SK-N-SH (cell line): Measurements from ENCODE around the gene SUPT20H. TPM values are rescaled to one million over a fixed set of nuclear protein-coding genes. Genes with fewer than 3 reads are reported as not detected.

Experiments used
- CTCF ChIA-PET: fragments of 300-600, 350-600 bp; formaldehyde crosslinking; extraction: SDS; loops from one replicate; lab custom pipeline; 2021; lab: Yijun Ruan, JAX
- POLR2A ChIA-PET: fragments of 350-600 bp; sonication (Branson Sonifier 250); formaldehyde crosslinking; extraction: SDS; loops from one replicate; lab custom pipeline; 2020; ENCODE audit warnings: antibody characterized with exemption, inconsistent platforms; lab: Yijun Ruan, JAX
- DNase-seq: peaks from one replicate; pipeline ENCODE4 v3.0.0; 2012
- H2AFZ ChIP-seq: fragments of 200-600 bp; sonication (generic); 2 replicates; pipeline ENCODE4 v1.8.1; 2016; ENCODE audit warnings: antibody characterized with exemption, mild to moderate bottlenecking, low read depth
- H3F3A ChIP-seq: fragments of 200-600 bp; sonication (generic); replicated peaks from 2 replicates; pipeline ENCODE3; 2016; ENCODE audit warnings: antibody characterized with exemption, mild to moderate bottlenecking; ENCODE audit not compliant: insufficient read depth
- H3K27ac ChIP-seq, 2 experiments: fragments of 200-500 bp in 1 of 2; fragments of 200-600 bp in 1 of 2; sonication (Bioruptor generic) in 1 of 2; sonication (generic), shearing (Covaris generic) in 1 of 2; 2 replicates each; pipeline versions ENCODE4 v1.5.1 to v1.6.1; 2014 to 2016; ENCODE audit warnings: low read depth in 2 of 2, inconsistent platforms in 1 of 2, low read length in 1 of 2, mild to moderate bottlenecking in 1 of 2, mixed read lengths in 1 of 2
- H3K27me3 ChIP-seq: fragments of 200-600 bp; sonication (generic), shearing (Covaris generic); 2 replicates; pipeline ENCODE4 v1.6.1; 2016; ENCODE audit warnings: mixed run types; ENCODE audit not compliant: insufficient read depth
- H3K36me3 ChIP-seq, 2 experiments: fragments of 200-500 bp in 1 of 2; fragments of 200-600 bp in 1 of 2; sonication (Bioruptor generic) in 1 of 2; sonication (generic) in 1 of 2; replicated peaks in 1 of 2; 2 replicates each; pipeline versions ENCODE3 to v1.5.1; 2014 to 2016; ENCODE audit warnings: low read length in 1 of 2, mild to moderate bottlenecking in 1 of 2; ENCODE audit not compliant: insufficient read depth in 2 of 2, control insufficient read depth in 1 of 2
- H3K4me1 ChIP-seq, 2 experiments: fragments of 200-500 bp in 1 of 2; fragments of 200-600 bp in 1 of 2; sonication (Bioruptor generic) in 1 of 2; sonication (generic), shearing (Covaris generic) in 1 of 2; 2 replicates each; pipeline versions ENCODE4 v1.5.1 to v1.6.1; 2014 to 2016; ENCODE audit warnings: low read depth in 1 of 2, low read length in 1 of 2, mixed run types in 1 of 2; ENCODE audit not compliant: insufficient read depth in 2 of 2, control insufficient read depth in 1 of 2
- H3K4me2 ChIP-seq: fragments of 200-600 bp; sonication (generic), shearing (Covaris generic); 2 replicates; pipeline ENCODE4 v1.6.1; 2017; ENCODE audit warnings: mixed run types
- H3K4me3 ChIP-seq, 2 experiments: fragments of 200-500 bp in 1 of 2; fragments of 200-600 bp in 1 of 2; sonication (Bioruptor generic) in 1 of 2; sonication (generic), shearing (Covaris generic) in 1 of 2; 2 replicates each; pipeline versions ENCODE4 v1.5.1 to v1.8.1; 2014 to 2016; ENCODE audit warnings: low read depth in 2 of 2, inconsistent platforms in 1 of 2, low read length in 1 of 2, mild to moderate bottlenecking in 1 of 2, mixed read lengths in 1 of 2, moderate library complexity in 1 of 2
- H3K79me2 ChIP-seq: fragments of 200-600 bp; sonication (generic); 2 replicates; pipeline ENCODE4 v1.8.1; 2017; ENCODE audit warnings: mild to moderate bottlenecking; ENCODE audit not compliant: insufficient read depth
- H3K9ac ChIP-seq: fragments of 200-600 bp; sonication (generic); 2 replicates; pipeline ENCODE4 v1.6.1; 2017; ENCODE audit warnings: mixed run types
- H3K9me2 ChIP-seq: fragments of 200-600 bp; sonication (generic); 2 replicates; pipeline ENCODE4 v1.6.1; 2017; ENCODE audit warnings: mixed run types
- H3K9me3 ChIP-seq: fragments of 200-600 bp; sonication (generic); 2 replicates; pipeline ENCODE4 v1.6.1; 2017; ENCODE audit warnings: mixed run types, mild to moderate bottlenecking, moderate library complexity
- H4K20me1 ChIP-seq: fragments of 200-600 bp; sonication (generic); 2 replicates; pipeline ENCODE4 v1.6.1; 2017; ENCODE audit warnings: mild to moderate bottlenecking, mixed run types; ENCODE audit not compliant: insufficient read depth
- CHD2 ChIP-seq: fragments of 150-350 bp; IDR thresholded peaks from 2 replicates; pipeline ENCODE4 v1.6.1; 2018; ENCODE audit warnings: low read length; ENCODE audit not compliant: partially characterized antibody
- EP300 ChIP-seq, 2 experiments: IDR thresholded peaks; 2 replicates each; pipeline versions ENCODE4 v1.4.0 to v1.6.1; 2012; ENCODE audit warnings: borderline replicate concordance in 1 of 2, low read depth in 1 of 2, low read length in 1 of 2
- EZH2phosphoT487 ChIP-seq: fragments of 200-600 bp; sonication (generic); IDR thresholded peaks from 2 replicates; pipeline ENCODE4 v1.6.1; 2017; ENCODE audit warnings: low read depth, mixed run types, mild to moderate bottlenecking, antibody characterized with exemption, moderate library complexity, borderline replicate concordance
- FOSL2 ChIP-seq: IDR thresholded peaks from 2 replicates; pipeline ENCODE4 v1.4.0; 2012; ENCODE audit warnings: low read depth, mild to moderate bottlenecking, moderate library complexity, borderline replicate concordance
- FOXJ3 ChIP-seq: sonication (generic); formaldehyde crosslinking; IDR thresholded peaks from 2 replicates; pipeline ENCODE4 v1.5.1; 2020; ENCODE audit warnings: mild to moderate bottlenecking, missing genetic modification reagents
- FOXM1 ChIP-seq: IDR thresholded peaks from 2 replicates; pipeline ENCODE4 v1.4.0; 2012; ENCODE audit warnings: low read depth, mild to moderate bottlenecking
- GABPA ChIP-seq: IDR thresholded peaks from 2 replicates; pipeline ENCODE4 v1.4.0; 2012; ENCODE audit warnings: low read depth, mild to moderate bottlenecking
- GATA2 ChIP-seq: sonication (generic); formaldehyde crosslinking; IDR thresholded peaks from 2 replicates; pipeline ENCODE4 v1.5.0; 2020; ENCODE audit warnings: mild to moderate bottlenecking, missing genetic modification reagents
- MAX ChIP-seq: IDR thresholded peaks from 2 replicates; pipeline ENCODE4 v1.4.0; 2012; ENCODE audit warnings: low read depth
- MEF2A ChIP-seq: IDR thresholded peaks from 2 replicates; pipeline ENCODE4 v1.4.0; 2012; ENCODE audit warnings: low read depth, borderline replicate concordance
- MXI1 ChIP-seq: IDR thresholded peaks from 2 replicates; pipeline ENCODE4 v1.6.1; 2012; ENCODE audit warnings: mild to moderate bottlenecking, low read depth, low read length, improper control_type of control experiment
- NFIC ChIP-seq: IDR thresholded peaks from 2 replicates; pipeline ENCODE4 v1.4.0; 2012; ENCODE audit warnings: borderline replicate concordance
- POLR2AphosphoS5 ChIP-seq: IDR thresholded peaks from 2 replicates; pipeline ENCODE4 v1.6.1; 2012; ENCODE audit warnings: low read depth, low read length
- RAD21 ChIP-seq: IDR thresholded peaks from 2 replicates; pipeline ENCODE4 v1.6.1; 2012; ENCODE audit warnings: mild to moderate bottlenecking, low read length
- RCOR1 ChIP-seq: fragments of 150-350 bp; IDR thresholded peaks from 2 replicates; pipeline ENCODE4 v1.6.1; 2017; ENCODE audit warnings: antibody characterized with exemption, low read length
- RXRA ChIP-seq: IDR thresholded peaks from 2 replicates; pipeline ENCODE4 v1.4.0; 2012; ENCODE audit warnings: low read depth, mild to moderate bottlenecking, borderline replicate concordance
- SIN3A ChIP-seq: IDR thresholded peaks from 2 replicates; pipeline ENCODE4 v1.6.1; 2012; ENCODE audit warnings: low read depth, mild to moderate bottlenecking, low read length, moderate library complexity, borderline replicate concordance
- SMC3 ChIP-seq: IDR thresholded peaks from 2 replicates; pipeline ENCODE4 v1.6.1; 2012; ENCODE audit warnings: low read depth, low read length, improper control_type of control experiment
- TEAD4 ChIP-seq: IDR thresholded peaks from 2 replicates; pipeline ENCODE4 v1.4.0; 2012; ENCODE audit warnings: mild to moderate bottlenecking, borderline replicate concordance; ENCODE audit not compliant: insufficient read depth
- YY1 ChIP-seq: IDR thresholded peaks from 2 replicates; pipeline ENCODE4 v1.4.0; 2012; ENCODE audit warnings: low read depth, mild to moderate bottlenecking
- WGBS: methylation state at CpG from one replicate; pipeline ENCODE4 v1.1.6; 2017; ENCODE audit warnings: low lambda C conversion rate; 5-methylcytosine and 5-hydroxymethylcytosine counted together
- polyA plus RNA-seq, 3 experiments: library from polyadenylated mRNA; depleted of rRNA; stranded (reverse); fragments of >200 nt; gene quantifications; 2 replicates each; pipeline ENCODE4 v1.2.3, GENCODE V29; 2012
- TF ChIP-seq, protein P1 (sequence below): fragments of 200-600 bp; sonication (generic); IDR thresholded peaks from 2 replicates; pipeline ENCODE4 v1.6.1; 2017; ENCODE audit warnings: antibody characterized with exemption, mild to moderate bottlenecking, moderate library complexity
- TF ChIP-seq, protein P2 (sequence below): IDR thresholded peaks from 2 replicates; pipeline ENCODE4; 2012
- TF ChIP-seq, protein P3 (sequence below): fragments of 150-350 bp; IDR thresholded peaks from 2 replicates; pipeline ENCODE4 v1.6.1; 2017; ENCODE audit warnings: antibody characterized with exemption, low read length, low read depth, borderline replicate concordance
- TF ChIP-seq, protein P4 (sequence below): fragments of 150-350 bp; IDR thresholded peaks from 2 replicates; pipeline ENCODE4 v1.6.1; 2016; ENCODE audit warnings: mild to moderate bottlenecking, low read depth, low read length

The SUPT20H gene
- polyA plus RNA-seq (2012; rRNA removed) = 39.4 and 59.0 TPM in 2 replicates
- polyA plus RNA-seq (2012; cell fraction: cytosol; rRNA removed) = 43.9 and 46.6 TPM in 2 replicates
- 55.2 and 89.7 TPM in 2 replicates for polyA plus RNA-seq (2012; cell fraction: nucleus; rRNA removed)

DNA sequence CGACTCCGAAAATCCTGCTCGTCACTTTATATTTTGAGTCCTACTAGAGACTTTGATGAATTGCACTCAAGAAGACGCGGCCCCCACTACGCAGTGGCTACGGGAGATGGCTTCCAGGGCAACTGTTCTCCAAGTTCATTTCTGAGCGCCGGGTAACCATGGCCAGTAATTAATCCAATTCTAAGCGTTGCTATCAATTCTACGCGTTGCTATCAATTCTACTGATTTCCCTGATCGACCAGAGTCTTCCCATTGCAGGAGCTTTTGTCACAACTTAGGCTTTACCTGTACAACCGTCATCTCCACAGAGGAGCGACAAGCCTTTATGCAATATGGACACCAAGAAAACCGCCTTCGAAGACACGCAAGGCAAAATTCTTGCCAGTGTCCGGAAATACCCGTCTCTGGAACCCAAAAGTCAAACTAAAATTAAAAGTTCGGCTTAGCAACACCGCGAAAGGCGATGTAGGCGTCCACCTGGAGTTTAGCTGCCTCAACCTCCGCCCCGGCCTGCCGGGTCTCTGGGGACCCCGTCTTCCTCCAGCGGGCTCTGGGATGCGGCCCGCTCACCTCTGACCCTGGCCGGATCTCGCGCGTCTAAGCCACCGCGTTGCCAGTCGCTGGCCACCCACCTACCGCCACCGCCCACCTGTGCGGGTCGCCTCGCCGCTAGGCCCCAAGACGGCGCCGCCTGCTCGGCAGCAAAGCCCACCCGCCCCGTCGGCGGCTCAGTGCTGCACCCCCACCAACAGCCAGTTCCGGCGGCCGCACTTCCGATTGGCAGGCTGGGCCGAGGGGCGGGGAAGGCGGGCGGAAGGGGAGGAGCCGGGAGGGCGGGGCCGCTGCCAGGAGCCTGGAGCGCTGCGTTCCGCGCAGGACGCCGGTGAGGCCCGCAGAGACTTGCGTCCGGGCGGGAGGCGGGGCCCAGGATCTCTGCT, at the start of gene SUPT20H:
Gene SUPT20H (minus strand): TSS at position 779 of the 938 bp plus-strand sequence. CDS start 8,198 bp downstream, outside the sequence.
- Histone ChIP-seq H3K79me2 (peaks cover 52% of the 10 kb centered on the region), H3F3A (peaks cover 5% of the 10 kb centered on the region), H3K9me3 (no peaks in the 10 kb centered on the region), H4K20me1 (peaks cover 3% of the 10 kb centered on the region; the same call in 1 of the 2 replicates), H3K9ac (peak within 1 kb of the TSS; percentile 93), H3K27me3 (no peaks in the 10 kb centered on the region), H3K4me1 (no peaks in the 10 kb centered on the region; a peak in 1 of 4 replicates), H2AFZ (peak within 1 kb of the TSS; percentile 98), H3K9me2 (no peaks in the 10 kb centered on the region), H3K36me3 (peaks cover 0 to 7% of the 10 kb centered on the region in 2 experiments), H3K4me2 (peak within 1 kb of the TSS; percentile 80), H3K4me3 (peak within 1 kb of the TSS; percentile 78 to 85), H3K27ac (peak within 1 kb of the TSS; percentile 84 to 89)
- 0% methylated on average over 45 of the region's 75 CpGs for WGBS
- CTCF ChIA-PET = interaction anchor here (0.8 to 1.6 kb wide), 3 partner anchors 10 to 78 kb away, joined by 3 to 4 read pairs (median 4); no protein-coding TSS in a partner anchor
- POLR2A ChIA-PET = no interaction called here
- peak; percentile 96 for DNase-seq
- TF ChIP-seq RXRA = no peak
- no peak for TF ChIP-seq EP300 (IDR thresholded peaks at IDR 0.05; ENCODE audit: borderline replicate concordance in 1 of 2, low read depth in 1 of 2, low read length in 1 of 2)
- TF ChIP-seq RCOR1 = no peak
- TF ChIP-seq FOSL2 = no peak
- no peak for TF ChIP-seq RAD21
- TF ChIP-seq, protein P1, sequence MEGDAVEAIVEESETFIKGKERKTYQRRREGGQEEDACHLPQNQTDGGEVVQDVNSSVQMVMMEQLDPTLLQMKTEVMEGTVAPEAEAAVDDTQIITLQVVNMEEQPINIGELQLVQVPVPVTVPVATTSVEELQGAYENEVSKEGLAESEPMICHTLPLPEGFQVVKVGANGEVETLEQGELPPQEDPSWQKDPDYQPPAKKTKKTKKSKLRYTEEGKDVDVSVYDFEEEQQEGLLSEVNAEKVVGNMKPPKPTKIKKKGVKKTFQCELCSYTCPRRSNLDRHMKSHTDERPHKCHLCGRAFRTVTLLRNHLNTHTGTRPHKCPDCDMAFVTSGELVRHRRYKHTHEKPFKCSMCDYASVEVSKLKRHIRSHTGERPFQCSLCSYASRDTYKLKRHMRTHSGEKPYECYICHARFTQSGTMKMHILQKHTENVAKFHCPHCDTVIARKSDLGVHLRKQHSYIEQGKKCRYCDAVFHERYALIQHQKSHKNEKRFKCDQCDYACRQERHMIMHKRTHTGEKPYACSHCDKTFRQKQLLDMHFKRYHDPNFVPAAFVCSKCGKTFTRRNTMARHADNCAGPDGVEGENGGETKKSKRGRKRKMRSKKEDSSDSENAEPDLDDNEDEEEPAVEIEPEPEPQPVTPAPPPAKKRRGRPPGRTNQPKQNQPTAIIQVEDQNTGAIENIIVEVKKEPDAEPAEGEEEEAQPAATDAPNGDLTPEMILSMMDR = no peak
- TF ChIP-seq YY1 = peak; percentile 32; the same call in 1 of the 2 replicates
- TF ChIP-seq, protein P2, sequence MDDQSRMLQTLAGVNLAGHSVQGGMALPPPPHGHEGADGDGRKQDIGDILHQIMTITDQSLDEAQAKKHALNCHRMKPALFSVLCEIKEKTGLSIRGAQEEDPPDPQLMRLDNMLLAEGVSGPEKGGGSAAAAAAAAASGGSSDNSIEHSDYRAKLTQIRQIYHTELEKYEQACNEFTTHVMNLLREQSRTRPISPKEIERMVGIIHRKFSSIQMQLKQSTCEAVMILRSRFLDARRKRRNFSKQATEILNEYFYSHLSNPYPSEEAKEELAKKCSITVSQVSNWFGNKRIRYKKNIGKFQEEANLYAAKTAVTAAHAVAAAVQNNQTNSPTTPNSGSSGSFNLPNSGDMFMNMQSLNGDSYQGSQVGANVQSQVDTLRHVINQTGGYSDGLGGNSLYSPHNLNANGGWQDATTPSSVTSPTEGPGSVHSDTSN = peak; percentile 21; the same call in 1 of the 2 replicates
- peak; percentile 9 for TF ChIP-seq CHD2
- no peak for TF ChIP-seq SMC3
- TF ChIP-seq GATA2 (CRISPR knock-in tag) = no peak
- TF ChIP-seq EZH2phosphoT487 = no peak
- no peak for TF ChIP-seq FOXJ3 (CRISPR knock-in tag)
- TF ChIP-seq TEAD4 = no peak
- TF ChIP-seq MEF2A = no peak
- peak; percentile 80 for TF ChIP-seq MAX
- TF ChIP-seq, protein P3, sequence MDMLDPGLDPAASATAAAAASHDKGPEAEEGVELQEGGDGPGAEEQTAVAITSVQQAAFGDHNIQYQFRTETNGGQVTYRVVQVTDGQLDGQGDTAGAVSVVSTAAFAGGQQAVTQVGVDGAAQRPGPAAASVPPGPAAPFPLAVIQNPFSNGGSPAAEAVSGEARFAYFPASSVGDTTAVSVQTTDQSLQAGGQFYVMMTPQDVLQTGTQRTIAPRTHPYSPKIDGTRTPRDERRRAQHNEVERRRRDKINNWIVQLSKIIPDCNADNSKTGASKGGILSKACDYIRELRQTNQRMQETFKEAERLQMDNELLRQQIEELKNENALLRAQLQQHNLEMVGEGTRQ = no peak
- TF ChIP-seq MXI1 = peak; percentile 74; the same call in 1 of the 2 replicates
- peak; percentile 22; the same call in 1 of the 2 replicates for TF ChIP-seq SIN3A
- TF ChIP-seq POLR2AphosphoS5 = peak; percentile 81
- TF ChIP-seq FOXM1 = no peak
- no peak for TF ChIP-seq NFIC
- TF ChIP-seq GABPA = peak; percentile 81
- TF ChIP-seq, protein P4, sequence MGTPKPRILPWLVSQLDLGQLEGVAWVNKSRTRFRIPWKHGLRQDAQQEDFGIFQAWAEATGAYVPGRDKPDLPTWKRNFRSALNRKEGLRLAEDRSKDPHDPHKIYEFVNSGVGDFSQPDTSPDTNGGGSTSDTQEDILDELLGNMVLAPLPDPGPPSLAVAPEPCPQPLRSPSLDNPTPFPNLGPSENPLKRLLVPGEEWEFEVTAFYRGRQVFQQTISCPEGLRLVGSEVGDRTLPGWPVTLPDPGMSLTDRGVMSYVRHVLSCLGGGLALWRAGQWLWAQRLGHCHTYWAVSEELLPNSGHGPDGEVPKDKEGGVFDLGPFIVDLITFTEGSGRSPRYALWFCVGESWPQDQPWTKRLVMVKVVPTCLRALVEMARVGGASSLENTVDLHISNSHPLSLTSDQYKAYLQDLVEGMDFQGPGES = no peak
